SU-DHL-6 (cell line): Measurements from ENCODE around the gene SHF.

Source experiments
- H2AFZ ChIP-seq: fragments of 200-600 bp; sonication (generic); 2 replicates; pipeline ENCODE4 v1.6.1; 2014; ENCODE audit warnings: low read depth, mild to moderate bottlenecking, moderate library complexity, mixed read lengths, antibody characterized with exemption, low read length; ENCODE audit not compliant: severe bottlenecking
- H3F3A ChIP-seq: fragments of 200-600 bp; shearing (Covaris generic); 2 replicates; pipeline ENCODE4 v1.6.0; 2016; ENCODE audit warnings: antibody characterized with exemption, mild to moderate bottlenecking; ENCODE audit not compliant: insufficient read depth
- H3K27ac ChIP-seq: fragments of 200-600 bp; sonication (generic); 2 replicates; pipeline ENCODE4 v1.5.1; 2016; ENCODE audit warnings: low read depth, mild to moderate bottlenecking, low read length, moderate library complexity, mixed read lengths
- H3K27me3 ChIP-seq: fragments of 200-600 bp; sonication (generic), shearing (Covaris generic); 2 replicates; pipeline ENCODE4 v1.6.0; 2014; ENCODE audit warnings: mild to moderate bottlenecking, low read length
- H3K36me3 ChIP-seq: fragments of 200-600 bp; sonication (generic); 2 replicates; pipeline ENCODE4 v1.6.1; 2014; ENCODE audit warnings: mild to moderate bottlenecking, low read length, mixed read lengths
- H3K4me2 ChIP-seq: fragments of 300-600, 200-600 bp; shearing (Covaris generic), sonication (generic); 2 replicates; pipeline ENCODE4 v1.6.0; 2014; ENCODE audit warnings: low read length, low read depth, mild to moderate bottlenecking; ENCODE audit not compliant: poor library complexity, severe bottlenecking
- H3K4me3 ChIP-seq: fragments of 200-600 bp; sonication (generic); 2 replicates; pipeline ENCODE4 v1.5.1; 2014; ENCODE audit warnings: antibody characterized with exemption, low read length, mild to moderate bottlenecking, mixed read lengths; ENCODE audit not compliant: insufficient read depth, poor library complexity, severe bottlenecking
- H3K79me2 ChIP-seq: fragments of 200-600 bp; sonication (generic); 2 replicates; pipeline ENCODE4 v1.6.1; 2014; ENCODE audit warnings: mild to moderate bottlenecking, low read length, moderate library complexity; ENCODE audit not compliant: insufficient read depth
- H3K9ac ChIP-seq: fragments of 200-600 bp; sonication (generic); 2 replicates; pipeline ENCODE4 v1.7.0; 2014; ENCODE audit warnings: mild to moderate bottlenecking, low read length
- H3K9me2 ChIP-seq: fragments of 200-600 bp; sonication (generic); replicated peaks from 2 replicates; pipeline ENCODE4 v1.6.1; 2014; ENCODE audit warnings: low read length; ENCODE audit not compliant: insufficient read depth
- H3K9me3 ChIP-seq: fragments of 200-600 bp; sonication (generic); 2 replicates; pipeline ENCODE4 v1.6.1; 2014; ENCODE audit warnings: low read length, mixed read lengths; ENCODE audit not compliant: insufficient read depth
- H4K20me1 ChIP-seq: fragments of 200-600 bp; sonication (generic); 2 replicates; pipeline ENCODE4 v1.6.1; 2014; ENCODE audit warnings: low read depth, mild to moderate bottlenecking, antibody characterized with exemption, low read length, moderate library complexity, mixed read lengths
- CTCF ChIP-seq: fragments of 200-600 bp; sonication (generic); IDR thresholded peaks from one replicate; pipeline ENCODE4 v1.5.1; 2017; ENCODE audit warnings: antibody characterized with exemption, mild to moderate bottlenecking, low read length, moderate library complexity; ENCODE audit not compliant: insufficient read depth, poor library complexity, severe bottlenecking
- EZH2phosphoT487 ChIP-seq: fragments of 200-600 bp; sonication (generic), shearing (Covaris generic); conservative IDR thresholded peaks from 2 replicates; pipeline ENCODE4 v1.6.1; 2018; ENCODE audit warnings: mild to moderate bottlenecking, antibody characterized with exemption, low read length, moderate library complexity, mixed read lengths

The SHF gene

GRCh38 chr15:45146405-45146804, 41.4 kb downstream of the SHF start:
- Histone ChIP-seq H3K4me2 (no peak overlapping the region), H3F3A (no peaks in the 10 kb centered on the region), H3K27ac (no peak overlapping the region), H3K27me3 (no peaks in the 10 kb centered on the region), H3K36me3 (no peaks in the 10 kb centered on the region), H3K79me2 (no peaks in the 10 kb centered on the region), H3K4me3 (no peak overlapping the region), H4K20me1 (no peaks in the 10 kb centered on the region), H3K9me3 (no peaks in the 10 kb centered on the region), H3K9ac (no peak overlapping the region), H2AFZ (no peak overlapping the region), H3K9me2 (no peaks in the 10 kb centered on the region)
- TF ChIP-seq EZH2phosphoT487: no peak
- no peak for TF ChIP-seq CTCF

- no peak overlapping the region for H3K4me2 ChIP-seq
- H3F3A ChIP-seq: no peaks in the 10 kb centered on the region
- no peaks in the 10 kb centered on the region for H3K27me3 ChIP-seq
- H3K27ac ChIP-seq: no peak overlapping the region
- no peak overlapping the region for H3K9ac ChIP-seq
- H3K36me3 ChIP-seq: no peaks in the 10 kb centered on the region
- no peak overlapping the region for H2AFZ ChIP-seq
- H3K9me2 ChIP-seq: no peaks in the 10 kb centered on the region
- no peak for TF ChIP-seq EZH2phosphoT487
- TF ChIP-seq CTCF: no peak
- no peaks in the 10 kb centered on the region for H3K79me2 ChIP-seq
- H3K4me3 ChIP-seq: no peak overlapping the region
- H3K9me3 ChIP-seq: no peaks in the 10 kb centered on the region
- H4K20me1 ChIP-seq: no peaks in the 10 kb centered on the region
These were observed 43.0 kb downstream of the SHF start for GRCh38 chr15:45144775-45145174.

GRCh38 chr15:45143946-45144345, 43.8 kb downstream of the SHF start:
- no peaks in the 10 kb centered on the region for H3K27me3 ChIP-seq
- H2AFZ ChIP-seq: no peak overlapping the region
- H3F3A ChIP-seq: no peaks in the 10 kb centered on the region
- H3K4me2 ChIP-seq: no peak overlapping the region
- H3K36me3 ChIP-seq: no peaks in the 10 kb centered on the region
- H3K27ac ChIP-seq: no peak overlapping the region
- no peak overlapping the region for H3K9ac ChIP-seq
- no peaks in the 10 kb centered on the region for H3K79me2 ChIP-seq
- TF ChIP-seq CTCF (no peak), EZH2phosphoT487 (no peak)
- no peaks in the 10 kb centered on the region for H3K9me2 ChIP-seq
- no peaks in the 10 kb centered on the region for H3K9me3 ChIP-seq
- no peak overlapping the region for H3K4me3 ChIP-seq
- no peaks in the 10 kb centered on the region for H4K20me1 ChIP-seq
